Raji (cell line): Measurements from ENCODE around the gene ADK.

Source experiments
- POLR2A ChIP-seq: IDR thresholded peaks from 2 replicates; pipeline ENCODE4 v1.6.1; 2011; ENCODE audit warnings: low read depth, low read length, control low read depth; ENCODE audit not compliant: insufficient read depth

Gene ADK

GRCh38 chr10:74587109-74587854 lies 436.3 kb downstream of the ADK start:
- TF ChIP-seq POLR2A, result no peak

- TF ChIP-seq POLR2A, result no peak
Measured at GRCh38 chr10:74589226-74589673, 438.2 kb downstream of the ADK start.

GRCh38 chr10:74589851-74590250 lies 438.8 kb downstream of the ADK start:
- TF ChIP-seq POLR2A, result no peak

DNA sequence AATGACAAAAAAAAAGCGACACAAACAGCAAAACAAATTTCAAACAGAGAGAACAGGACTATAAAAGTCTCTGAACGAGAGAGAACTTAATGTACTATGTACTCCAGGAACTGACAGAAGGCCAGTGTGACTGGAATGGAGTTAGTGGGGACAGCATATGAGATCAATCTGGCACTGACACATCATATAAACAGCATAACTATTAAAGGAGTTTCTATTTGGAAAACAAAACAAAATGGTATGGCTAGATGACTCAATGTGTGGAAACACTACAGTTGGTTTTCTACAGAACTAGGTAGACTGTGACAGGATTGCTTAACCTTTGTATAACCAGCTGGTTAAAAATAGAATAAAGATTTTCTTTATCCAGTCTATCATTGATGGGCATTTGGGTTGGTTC lies 442.4 kb downstream of the ADK start:
- TF ChIP-seq POLR2A, result no peak

DNA sequence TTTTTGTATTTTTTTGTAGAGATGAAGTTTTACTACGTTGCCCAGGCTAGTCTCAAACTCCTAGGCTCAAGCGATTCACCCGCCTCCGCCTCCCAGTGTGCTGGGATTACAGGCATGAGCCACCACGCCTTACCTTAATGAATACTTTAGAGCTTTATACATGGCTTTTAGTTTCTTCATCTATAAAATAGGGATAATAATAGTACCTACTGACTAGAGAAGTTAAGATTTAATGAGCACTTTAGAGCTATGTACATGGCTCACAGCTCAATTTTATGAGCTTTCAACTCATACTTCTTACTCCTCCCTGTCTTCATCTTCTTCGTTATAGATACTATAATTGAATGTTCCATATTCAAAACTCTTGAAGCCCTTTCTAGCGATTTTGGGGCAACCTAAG lies 445.7 kb downstream of the ADK start:
- TF ChIP-seq POLR2A, result no peak

DNA sequence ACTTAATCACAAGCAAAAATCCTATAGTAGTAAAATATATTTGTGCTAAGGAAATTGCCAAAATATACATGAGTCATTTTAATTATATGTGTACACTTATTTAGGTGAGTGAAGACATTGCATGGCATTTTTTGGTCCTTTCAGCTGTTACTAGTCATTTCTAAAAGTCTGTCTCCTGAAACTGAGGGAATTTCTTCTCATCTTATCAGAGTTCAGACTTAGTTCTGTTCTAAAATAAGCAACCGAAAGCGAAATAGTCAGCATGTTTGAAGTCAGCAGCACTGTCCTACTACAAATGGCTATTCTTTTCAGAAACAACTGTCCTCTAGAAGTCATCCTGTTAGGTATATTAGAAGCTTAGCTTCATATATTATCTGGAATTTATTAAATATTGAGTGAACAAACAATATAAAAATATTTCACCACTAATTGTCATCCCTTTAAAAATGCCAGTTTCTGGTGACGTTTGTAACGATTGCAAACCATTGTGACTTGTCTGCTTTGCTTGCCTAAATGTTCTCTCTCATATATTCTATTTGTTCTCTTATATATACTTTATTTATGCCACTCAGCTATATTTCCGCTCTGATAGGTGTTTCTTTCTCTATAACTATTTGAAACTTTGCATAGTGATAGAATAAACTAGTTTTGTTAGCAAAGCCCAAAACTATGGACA lies 448.0 kb downstream of the ADK start:
- TF ChIP-seq POLR2A, result no peak

GRCh38 chr10:74599672-74600071 lies 448.7 kb downstream of the ADK start:
- no peak for TF ChIP-seq POLR2A

GRCh38 chr10:74600170-74600569 lies 449.1 kb downstream of the ADK start:
- TF ChIP-seq POLR2A, result no peak

- no peak for TF ChIP-seq POLR2A
Measured at GRCh38 chr10:74602576-74602975, 451.6 kb downstream of the ADK start.

DNA sequence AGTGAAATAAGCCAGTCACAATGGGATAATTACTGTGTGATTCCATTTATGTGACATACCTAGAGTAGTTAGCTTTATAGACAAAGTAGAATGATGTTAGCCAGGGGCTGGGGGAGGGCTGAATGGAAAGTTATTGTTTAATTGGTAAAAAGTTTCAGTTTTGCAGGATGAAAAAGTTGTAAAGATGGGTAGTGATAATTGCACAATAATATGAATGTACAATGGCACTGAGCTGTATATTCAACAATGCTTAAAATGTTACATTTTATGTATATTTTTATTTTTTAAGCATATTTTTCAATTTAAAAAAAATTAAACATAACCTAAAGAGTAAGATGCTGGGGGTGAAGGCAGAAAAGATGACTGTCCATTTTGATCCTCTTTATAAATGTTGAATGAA lies 459.3 kb downstream of the ADK start:
- no peak for TF ChIP-seq POLR2A

GRCh38 chr10:74612195-74612594 lies 461.2 kb downstream of the ADK start:
- TF ChIP-seq POLR2A, result no peak

- TF ChIP-seq POLR2A, result no peak
Measured at GRCh38 chr10:74620626-74621025, 469.6 kb downstream of the ADK start.

DNA sequence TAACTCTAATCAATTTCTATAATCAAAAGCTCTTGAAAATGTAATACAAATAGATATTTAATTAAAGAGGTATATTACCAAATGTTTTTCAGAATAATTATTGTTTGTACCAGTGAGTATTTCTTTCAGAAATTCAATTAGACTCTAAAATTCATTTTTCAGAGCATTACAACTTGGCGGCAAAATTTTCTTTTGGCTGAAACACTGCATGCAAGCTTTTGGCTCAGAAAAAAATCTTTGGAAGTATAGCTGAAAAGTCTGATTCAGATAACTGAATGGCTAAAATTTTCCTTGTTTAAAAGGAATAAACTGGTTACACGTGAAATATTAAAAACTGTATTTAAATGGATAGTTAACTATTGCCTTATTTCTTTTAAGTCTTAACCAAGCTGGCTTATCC lies 472.8 kb downstream of the ADK start:
- TF ChIP-seq POLR2A, result no peak

- TF ChIP-seq POLR2A, result no peak
Measured at GRCh38 chr10:74624501-74624900, 473.5 kb downstream of the ADK start.

DNA sequence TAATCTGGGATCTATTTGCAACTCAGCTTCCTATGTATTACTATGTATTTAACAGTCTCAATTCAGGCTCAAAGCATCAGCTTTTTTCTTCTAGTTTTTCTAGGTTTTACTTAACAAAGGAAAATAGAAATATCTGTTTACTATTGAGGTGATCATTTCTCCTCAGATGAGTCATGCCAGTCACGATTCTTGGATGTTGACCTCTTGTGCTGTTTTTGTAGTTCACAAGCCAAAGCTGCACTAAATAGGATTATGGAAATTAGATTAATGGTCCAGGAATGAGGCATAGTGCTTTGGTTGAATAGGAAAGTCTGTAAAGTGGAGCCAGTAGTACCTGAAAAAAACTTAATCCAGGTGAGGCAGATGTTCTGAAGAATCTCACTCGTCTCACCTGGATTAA lies 477.1 kb downstream of the ADK start:
- TF ChIP-seq POLR2A, result no peak

DNA sequence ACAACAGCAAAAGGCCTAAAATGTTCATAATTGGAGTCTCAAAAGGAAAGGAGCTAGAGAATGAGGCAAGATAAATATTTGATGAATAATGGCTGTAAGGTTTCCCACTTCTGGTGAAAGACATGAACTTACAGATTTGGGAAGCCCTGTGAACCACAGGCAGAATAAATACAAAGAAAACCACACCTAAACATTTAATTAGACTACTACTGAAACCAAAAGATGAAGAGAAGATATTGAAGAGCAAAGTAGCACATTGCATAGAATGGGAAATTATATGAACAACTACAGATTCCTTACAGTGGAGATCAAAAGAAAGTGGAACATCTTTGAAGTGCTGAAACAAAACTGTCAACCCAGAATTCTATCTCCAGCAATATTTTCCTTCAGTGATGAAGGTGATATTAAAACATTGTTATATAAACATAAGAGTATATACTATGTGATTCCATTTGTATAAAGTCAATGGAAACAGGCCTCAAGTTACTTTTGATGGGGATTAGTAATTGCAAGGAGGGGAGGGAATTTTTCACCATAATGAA lies 484.0 kb downstream of the ADK start:
- TF ChIP-seq POLR2A, result no peak

- no peak for TF ChIP-seq POLR2A
Measured at GRCh38 chr10:74635655-74636054, 484.6 kb downstream of the ADK start.

GRCh38 chr10:74637685-74638084 lies 486.7 kb downstream of the ADK start:
- TF ChIP-seq POLR2A, result no peak
